Activated CD4-positive, alpha-beta memory T cell treated with anti-CD3 and anti-CD28 coated beads for 36 hours (primary cell): Measurements from ENCODE around the gene USP38. TPM values are rescaled to one million over a fixed set of nuclear protein-coding genes. Genes with fewer than 3 reads are reported as not detected.
A peak's percentile ranks its signal among the peaks of the same experiment; 100 is the strongest.
"Not testable (repeated sequence)": the region's sequence is repeated elsewhere in the genome, so short reads cannot be mapped to it uniquely, and the experiment has no call there.

Source experiments
- CTCF ChIA-PET: fragments of 350-600 bp; sonication (Branson Sonifier 250); formaldehyde crosslinking; loops from one replicate; lab custom pipeline; 2021; ENCODE audit warnings: antibody characterized with exemption, inconsistent platforms; lab: Charles Lee
- POLR2A ChIA-PET: fragments of 350-600 bp; sonication (Branson Sonifier 250); formaldehyde crosslinking; loops from one replicate; lab custom pipeline; 2021; ENCODE audit warnings: antibody characterized with exemption; lab: Charles Lee
- DNase-seq: peaks from one replicate; pipeline ENCODE4 v3.0.0-alpha.2; 2020
- H3K27ac Mint-ChIP-seq: one replicate; pipeline ENCODE4 v1.8.0; 2021; ENCODE audit warnings: mixed read lengths
- H3K27me3 Mint-ChIP-seq: one replicate; pipeline ENCODE4 v1.8.0; 2021; ENCODE audit warnings: mixed read lengths
- H3K36me3 Mint-ChIP-seq: one replicate; pipeline ENCODE4 v1.8.0; 2021; ENCODE audit warnings: mixed read lengths
- H3K4me1 Mint-ChIP-seq: one replicate; pipeline ENCODE4 v1.8.0; 2021; ENCODE audit warnings: low read depth, mixed read lengths
- H3K4me3 Mint-ChIP-seq: one replicate; pipeline ENCODE4 v1.8.0; 2021; ENCODE audit warnings: mild to moderate bottlenecking, mixed read lengths
- H3K9me3 Mint-ChIP-seq: one replicate; pipeline ENCODE4 v1.8.0; 2021; ENCODE audit warnings: mixed read lengths
- intact Hi-C: fragments of 100-400 bp; cut with micrococcal nuclease; formaldehyde crosslinking; loops from one replicate; pipeline ENCODE4 v1.15.1; 2023
- total RNA-seq, 2 experiments: library from RNA; stranded (reverse); gene quantifications; one replicate each; pipeline ENCODE4 v1.2.3, GENCODE V29; 2021

Gene USP38, protein sequence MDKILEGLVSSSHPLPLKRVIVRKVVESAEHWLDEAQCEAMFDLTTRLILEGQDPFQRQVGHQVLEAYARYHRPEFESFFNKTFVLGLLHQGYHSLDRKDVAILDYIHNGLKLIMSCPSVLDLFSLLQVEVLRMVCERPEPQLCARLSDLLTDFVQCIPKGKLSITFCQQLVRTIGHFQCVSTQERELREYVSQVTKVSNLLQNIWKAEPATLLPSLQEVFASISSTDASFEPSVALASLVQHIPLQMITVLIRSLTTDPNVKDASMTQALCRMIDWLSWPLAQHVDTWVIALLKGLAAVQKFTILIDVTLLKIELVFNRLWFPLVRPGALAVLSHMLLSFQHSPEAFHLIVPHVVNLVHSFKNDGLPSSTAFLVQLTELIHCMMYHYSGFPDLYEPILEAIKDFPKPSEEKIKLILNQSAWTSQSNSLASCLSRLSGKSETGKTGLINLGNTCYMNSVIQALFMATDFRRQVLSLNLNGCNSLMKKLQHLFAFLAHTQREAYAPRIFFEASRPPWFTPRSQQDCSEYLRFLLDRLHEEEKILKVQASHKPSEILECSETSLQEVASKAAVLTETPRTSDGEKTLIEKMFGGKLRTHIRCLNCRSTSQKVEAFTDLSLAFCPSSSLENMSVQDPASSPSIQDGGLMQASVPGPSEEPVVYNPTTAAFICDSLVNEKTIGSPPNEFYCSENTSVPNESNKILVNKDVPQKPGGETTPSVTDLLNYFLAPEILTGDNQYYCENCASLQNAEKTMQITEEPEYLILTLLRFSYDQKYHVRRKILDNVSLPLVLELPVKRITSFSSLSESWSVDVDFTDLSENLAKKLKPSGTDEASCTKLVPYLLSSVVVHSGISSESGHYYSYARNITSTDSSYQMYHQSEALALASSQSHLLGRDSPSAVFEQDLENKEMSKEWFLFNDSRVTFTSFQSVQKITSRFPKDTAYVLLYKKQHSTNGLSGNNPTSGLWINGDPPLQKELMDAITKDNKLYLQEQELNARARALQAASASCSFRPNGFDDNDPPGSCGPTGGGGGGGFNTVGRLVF
- total RNA-seq, result 10 to 100 TPM; 21.7 to 22.0 TPM

DNA sequence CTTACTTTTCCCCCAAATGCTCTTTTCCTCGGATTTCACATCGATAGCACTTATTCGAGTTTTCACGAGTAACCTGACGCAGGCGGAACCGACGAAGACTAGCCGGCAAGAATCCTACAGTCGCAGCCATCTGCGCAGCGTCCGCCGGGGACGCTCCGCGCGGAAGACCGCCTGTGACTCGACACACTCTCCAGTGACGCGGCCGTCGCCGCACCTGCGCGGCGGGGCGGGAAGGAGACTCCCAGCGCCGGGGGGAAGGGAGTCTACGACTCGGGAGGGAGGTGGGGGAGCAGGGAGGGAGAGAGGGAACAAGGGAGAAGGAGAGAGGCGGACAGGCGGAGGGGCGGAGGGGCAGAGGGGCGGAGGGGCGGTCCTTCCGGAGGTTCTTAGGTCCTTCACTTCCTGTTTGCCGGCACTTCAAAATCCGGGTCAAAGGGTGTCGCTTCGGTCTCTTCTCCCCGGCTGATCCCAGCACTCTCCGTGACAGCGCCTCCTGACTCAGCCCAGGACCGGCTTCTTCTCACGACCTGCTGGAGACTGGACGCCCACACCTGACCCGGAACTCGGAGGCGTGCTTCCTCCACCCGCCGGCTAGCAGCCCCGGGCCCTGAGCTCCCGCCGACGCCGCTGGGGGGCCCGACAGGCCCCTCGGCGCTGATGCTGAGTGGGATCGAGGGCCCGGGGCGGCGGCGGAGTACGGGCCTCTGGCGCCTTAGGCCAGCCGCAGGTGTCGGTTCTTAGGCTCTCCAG lies at the start of gene USP38:
Gene USP38 (plus strand): TSS at position 415 of the 750 bp plus-strand sequence. CDS start 534 bp downstream, outside the sequence.
- peak; percentile 96 for DNase-seq
- CTCF ChIA-PET, result interaction anchor here (0.7 kb wide), 1 partner anchor 341 kb away, joined by 3 read pairs; no protein-coding TSS in a partner anchor
- POLR2A ChIA-PET, result interaction anchor here (0.8 to 1.0 kb wide), 2 partner anchors 329 kb away, joined by 3 to 4 read pairs; partner anchors contain the start of gene SMARCA5
- Mint-ChIP-seq H3K36me3 (peaks cover 28% of the 10 kb centered on the region), H3K27me3 (no peaks in the 10 kb centered on the region), H3K4me1 (peaks cover 30% of the 10 kb centered on the region), H3K27ac (peak within 1 kb of the TSS; percentile 94), H3K9me3 (no peaks in the 10 kb centered on the region), H3K4me3 (peak within 1 kb of the TSS; percentile 87)
- intact Hi-C loops, result loop anchor here (1.0 to 10.0 kb wide), 9 partner anchors 174 to 1990 kb away; partner anchors contain the start of genes IL15, INPP4B and SMARCA5

DNA sequence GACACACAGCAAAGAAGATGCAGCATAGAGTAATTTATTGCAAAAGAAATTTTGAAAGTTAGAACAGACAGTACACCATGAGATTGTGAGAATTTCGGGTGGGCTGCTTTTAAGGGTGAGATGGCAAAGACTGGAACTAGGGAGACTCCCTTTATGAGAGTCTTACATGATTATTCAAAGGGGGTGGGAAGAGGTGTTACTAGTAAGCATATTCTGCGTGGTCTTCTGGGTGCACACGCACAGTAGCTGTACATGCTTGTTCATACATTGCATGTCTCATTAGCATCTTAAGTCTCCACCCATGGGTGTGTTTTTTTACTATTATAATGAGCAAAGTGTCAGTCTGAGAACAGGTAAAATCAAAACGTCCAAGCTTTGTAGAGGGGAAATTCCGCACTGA lies 49.4 kb upstream of the USP38 start:
- POLR2A ChIA-PET, result no interaction called here
- Mint-ChIP-seq H3K4me1 (no peaks in the 10 kb centered on the region), H3K27ac (no peak overlapping the region), H3K9me3 (no peaks in the 10 kb centered on the region), H3K27me3 (no peaks in the 10 kb centered on the region), H3K4me3 (no peak overlapping the region), H3K36me3 (no peaks in the 10 kb centered on the region)
- DNase-seq, result no peak
- CTCF ChIA-PET, result no interaction called here
- intact Hi-C loops, result no loop called here

DNA sequence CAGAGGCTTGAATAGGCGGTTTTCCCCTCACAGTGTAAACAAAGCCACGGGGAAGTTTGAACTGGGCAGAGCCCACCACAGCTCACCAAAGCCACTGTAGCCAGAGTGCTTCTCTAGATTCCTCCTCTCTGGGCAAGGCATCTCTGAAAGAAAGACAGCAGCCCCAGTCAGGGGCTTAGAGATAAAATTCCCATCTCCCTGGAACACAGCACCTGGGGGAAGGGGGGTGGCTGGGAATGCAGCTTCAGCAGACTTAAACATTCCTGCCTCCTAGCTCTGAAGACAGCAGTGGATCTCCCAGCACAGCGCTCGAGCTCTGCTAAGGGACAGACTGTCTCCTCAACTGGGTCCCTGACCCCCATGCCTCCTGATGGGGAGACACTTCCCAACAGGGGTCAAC lies 44.0 kb upstream of the USP38 start:
- intact Hi-C loops, result no loop called here
- H3K4me1 Mint-ChIP-seq, result no peaks in the 10 kb centered on the region
- DNase-seq, result no peak
- no peak overlapping the region for H3K4me3 Mint-ChIP-seq
- H3K9me3 Mint-ChIP-seq, result peaks cover 34% of the 10 kb centered on the region
- CTCF ChIA-PET, result no interaction called here
- H3K27ac Mint-ChIP-seq, result no peak overlapping the region
- POLR2A ChIA-PET, result no interaction called here
- H3K27me3 Mint-ChIP-seq, result no peaks in the 10 kb centered on the region
- peaks cover 2% of the 10 kb centered on the region for H3K36me3 Mint-ChIP-seq

DNA sequence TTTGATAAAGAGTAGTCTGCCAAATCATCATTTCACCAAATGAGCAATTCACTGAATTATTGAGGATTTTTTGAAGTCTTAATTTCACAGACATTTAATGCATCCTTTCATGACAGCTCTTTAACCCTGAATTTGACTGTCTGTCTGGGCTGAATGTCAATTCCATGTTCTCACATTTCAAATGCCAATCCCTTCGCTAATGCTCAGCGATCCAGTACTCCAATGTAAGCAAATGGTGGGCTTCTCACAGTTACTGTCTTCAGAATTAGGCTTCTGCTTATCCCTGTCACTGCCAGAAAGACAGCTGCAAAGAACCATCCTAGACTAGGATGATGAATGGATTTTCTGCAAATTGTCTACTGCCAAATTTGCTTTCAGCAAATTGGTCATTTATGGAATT lies 36.2 kb upstream of the USP38 start:
- ChIA-PET POLR2A (no interaction called here), CTCF (no interaction called here)
- H3K9me3 Mint-ChIP-seq, result peaks cover 74% of the 10 kb centered on the region
- DNase-seq, result no peak
- H3K4me1 Mint-ChIP-seq, result no peaks in the 10 kb centered on the region
- H3K27ac Mint-ChIP-seq, result no peak overlapping the region
- no peak overlapping the region for H3K4me3 Mint-ChIP-seq
- no peaks in the 10 kb centered on the region for H3K27me3 Mint-ChIP-seq
- intact Hi-C loops, result no loop called here
- peaks cover 8% of the 10 kb centered on the region for H3K36me3 Mint-ChIP-seq

DNA sequence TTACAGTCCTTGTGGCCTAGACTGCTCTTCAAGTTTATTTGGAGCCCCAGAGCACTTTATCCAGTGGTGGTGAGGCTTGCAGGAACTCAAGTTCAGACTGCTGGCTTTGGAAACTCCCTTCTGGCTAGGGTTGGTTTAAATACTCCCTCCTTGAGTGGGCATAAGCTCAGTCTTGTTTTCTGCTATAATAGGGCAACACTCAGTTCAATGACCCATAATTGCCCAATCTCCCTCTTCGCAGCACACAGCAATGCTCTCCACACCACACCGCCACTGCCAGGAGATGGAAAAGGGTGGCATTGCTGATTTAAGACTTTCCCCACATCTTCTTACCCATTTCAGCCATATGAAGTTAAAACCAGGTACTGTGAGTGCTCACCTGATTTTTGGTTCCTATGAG lies 27.9 kb upstream of the USP38 start:
- no peak overlapping the region for H3K27ac Mint-ChIP-seq
- peaks cover 52% of the 10 kb centered on the region for H3K9me3 Mint-ChIP-seq
- H3K4me1 Mint-ChIP-seq, result no peaks in the 10 kb centered on the region
- no peaks in the 10 kb centered on the region for H3K27me3 Mint-ChIP-seq
- peaks cover 14% of the 10 kb centered on the region for H3K36me3 Mint-ChIP-seq
- H3K4me3 Mint-ChIP-seq, result no peak overlapping the region
- intact Hi-C loops, result no loop called here
- ChIA-PET CTCF (no interaction called here), POLR2A (no interaction called here)
- no peak for DNase-seq

DNA sequence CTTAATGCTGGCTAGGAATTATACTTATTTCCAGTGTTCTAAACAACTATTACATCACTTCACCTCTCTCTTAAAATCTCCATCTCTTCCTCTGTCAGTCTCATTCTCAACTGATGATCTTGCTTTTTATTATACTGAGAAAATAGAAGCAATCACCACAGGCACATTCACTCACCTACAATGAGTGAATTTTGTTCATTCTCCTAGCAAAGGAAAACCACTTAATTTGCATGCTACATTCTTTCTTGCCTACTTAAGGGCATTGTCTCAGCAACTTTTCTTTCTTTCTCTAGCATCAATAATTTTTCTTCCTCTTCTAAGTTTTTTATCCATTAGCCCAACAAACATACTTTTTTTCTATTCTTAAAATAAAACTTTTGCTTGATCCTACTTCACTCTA lies 21.1 kb upstream of the USP38 start:
- Mint-ChIP-seq H3K36me3 (peaks cover 19% of the 10 kb centered on the region), H3K27ac (no peak overlapping the region), H3K4me3 (no peak overlapping the region), H3K4me1 (no peaks in the 10 kb centered on the region), H3K9me3 (peaks cover 10% of the 10 kb centered on the region), H3K27me3 (no peaks in the 10 kb centered on the region)
- DNase-seq, result no peak
- ChIA-PET POLR2A (no interaction called here), CTCF (no interaction called here)
- intact Hi-C loops, result no loop called here

GRCh38 chr4:143166722-143167121 lies 18.0 kb upstream of the USP38 start:
- CTCF ChIA-PET, POLR2A ChIA-PET, H3K4me3 Mint-ChIP-seq, DNase-seq, H3K27me3 Mint-ChIP-seq, intact Hi-C loops, H3K27ac Mint-ChIP-seq, H3K4me1 Mint-ChIP-seq: not testable (repeated sequence)
- Mint-ChIP-seq H3K36me3 (peaks cover 16% of the 10 kb centered on the region), H3K9me3 (peaks cover 12% of the 10 kb centered on the region)

DNA sequence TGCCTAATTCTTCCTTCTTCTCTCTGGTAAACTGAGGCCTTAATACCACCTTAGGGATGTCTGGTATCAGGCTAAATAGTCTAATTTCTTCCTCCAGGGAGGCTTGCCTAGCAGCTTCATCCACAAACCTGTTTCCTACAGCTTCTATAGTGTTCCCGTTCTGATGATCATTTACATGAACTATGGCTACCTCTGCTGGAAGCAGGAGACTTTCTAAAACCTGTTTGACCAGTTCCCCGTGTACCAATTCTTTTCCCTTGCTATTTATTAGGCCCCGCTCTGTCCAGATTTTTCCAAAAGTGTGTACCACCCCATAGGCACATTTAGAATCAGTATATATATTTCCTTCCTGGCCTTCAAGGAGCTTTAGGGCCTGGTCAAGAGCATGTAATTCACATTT lies 5.8 kb upstream of the USP38 start:
- Mint-ChIP-seq H3K27ac (no peak overlapping the region), H3K4me3 (no peak overlapping the region), H3K9me3 (peaks cover 5% of the 10 kb centered on the region), H3K27me3 (no peaks in the 10 kb centered on the region), H3K36me3 (peaks cover 12% of the 10 kb centered on the region), H3K4me1 (peaks cover 11% of the 10 kb centered on the region)
- no peak for DNase-seq
- ChIA-PET POLR2A (no interaction called here), CTCF (no interaction called here)
- intact Hi-C loops, result no loop called here

DNA sequence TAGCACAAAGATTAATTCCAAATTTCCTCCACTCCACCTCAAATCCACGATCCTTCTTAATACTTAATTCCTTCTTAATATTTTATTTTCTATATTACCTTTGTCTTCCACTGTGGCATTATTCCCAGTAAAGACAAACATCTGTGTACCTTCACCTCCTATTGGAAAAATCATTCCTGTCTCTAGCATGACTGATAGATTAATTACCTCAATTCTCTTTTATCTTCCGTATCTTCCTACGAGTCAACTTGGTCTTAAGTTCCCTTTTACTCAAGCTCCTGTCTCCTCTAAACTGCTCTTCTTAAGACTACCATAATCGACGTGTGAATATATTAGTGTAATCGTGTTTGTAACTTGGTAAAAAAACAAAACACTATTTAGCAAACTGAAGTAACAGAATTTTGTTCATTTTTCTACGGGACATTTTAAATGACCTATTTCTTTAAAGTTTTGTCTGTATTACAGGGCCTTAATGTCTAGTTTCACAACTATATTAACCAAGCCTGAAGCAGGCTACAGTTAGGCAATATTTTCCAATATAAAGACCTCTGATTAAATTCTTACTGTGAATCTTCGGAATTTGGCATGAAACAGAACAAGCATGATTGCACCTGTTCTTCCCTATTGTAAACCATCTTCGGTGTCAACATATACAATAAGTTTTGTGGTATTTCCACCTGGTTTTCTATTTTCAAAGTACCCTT lies 1.1 kb upstream of the USP38 start:
- H3K36me3 Mint-ChIP-seq, result peaks cover 23% of the 10 kb centered on the region
- POLR2A ChIA-PET, result no interaction called here
- H3K4me1 Mint-ChIP-seq, result peaks cover 21% of the 10 kb centered on the region
- H3K27ac Mint-ChIP-seq, result peak overlapping the region; percentile 94
- no peaks in the 10 kb centered on the region for H3K9me3 Mint-ChIP-seq
- CTCF ChIA-PET, result no interaction called here
- DNase-seq, result no peak
- H3K4me3 Mint-ChIP-seq, result peak overlapping the region; percentile 87
- no peaks in the 10 kb centered on the region for H3K27me3 Mint-ChIP-seq
- intact Hi-C loops, result loop anchor here (1.0 to 10.0 kb wide), 7 partner anchors 175 to 1991 kb away; partner anchors contain the start of genes IL15, INPP4B and SMARCA5

DNA sequence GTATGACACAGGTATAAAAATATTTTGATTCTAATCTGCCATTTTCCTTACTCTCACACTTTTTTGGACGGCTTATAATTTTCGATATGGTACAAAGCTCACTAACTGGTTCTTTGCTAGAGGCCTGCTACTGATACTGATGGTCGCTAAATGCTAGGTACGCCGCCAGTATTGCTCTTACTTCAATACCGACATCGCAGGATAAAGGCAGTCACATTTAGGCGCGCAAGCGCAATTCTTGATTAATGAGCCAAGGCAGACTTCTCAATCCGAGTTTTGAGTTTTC lies 557 bp upstream of the USP38 start:
- ChIA-PET POLR2A (no interaction called here), CTCF (no interaction called here)
- H3K27me3 Mint-ChIP-seq, result no peaks in the 10 kb centered on the region
- intact Hi-C loops, result loop anchor here (1.0 to 10.0 kb wide), 7 partner anchors 175 to 1991 kb away; partner anchors contain the start of genes IL15, INPP4B and SMARCA5
- peaks cover 23% of the 10 kb centered on the region for H3K36me3 Mint-ChIP-seq
- H3K27ac Mint-ChIP-seq, result peak overlapping the region; percentile 94
- no peaks in the 10 kb centered on the region for H3K9me3 Mint-ChIP-seq
- no peak for DNase-seq
- peaks cover 24% of the 10 kb centered on the region for H3K4me1 Mint-ChIP-seq
- peak overlapping the region; percentile 87 for H3K4me3 Mint-ChIP-seq
